Body of pancreas (tissue), 4 donors: ENCODE results near the gene CNGA3.

Experiments
- CTCF ChIP-seq, 7 experiments: fragments of 450-650 bp in 4 of 7; fragments of 200-600 bp in 3 of 7; sonication (generic) in 3 of 7; IDR thresholded peaks; one replicate each; pipeline ENCODE4 v1.5.1; 2016 to 2019; ENCODE audit warnings: antibody characterized with exemption in 7 of 7
- POLR2A ChIP-seq, 3 donors: fragments of 450-650 bp; IDR thresholded peaks; one replicate each; pipeline ENCODE4 v1.6.1; 2016; ENCODE audit warnings: antibody characterized with exemption in 3 of 3, mild to moderate bottlenecking in 2 of 3

DNA sequence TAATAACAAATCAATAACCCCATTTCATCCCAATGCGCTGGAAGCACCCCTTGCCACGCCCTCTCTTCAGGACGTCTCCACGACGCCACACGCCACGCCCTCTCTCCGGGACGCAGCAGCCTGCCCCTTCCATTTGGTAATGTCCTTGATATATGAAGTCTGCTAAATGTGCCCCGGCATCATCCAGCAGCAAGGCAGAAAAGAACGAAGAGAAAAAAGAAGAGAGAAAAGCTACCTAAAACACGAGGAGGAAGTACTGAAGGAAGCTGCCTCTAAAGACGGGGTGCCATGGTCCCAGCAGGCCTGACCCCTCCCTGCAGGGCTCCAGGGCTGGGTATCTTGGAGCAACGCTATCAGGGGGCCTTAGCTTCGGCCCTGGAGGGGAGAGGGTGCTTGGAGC, 41.8 kb downstream of the CNGA3 start:
- TF ChIP-seq CTCF (IDR thresholded peaks at IDR 0.05) (no peak), POLR2A (IDR thresholded peaks at IDR 0.05) (no peak)
